Measurements from ENCODE around the gene PDZD2.

DNA sequence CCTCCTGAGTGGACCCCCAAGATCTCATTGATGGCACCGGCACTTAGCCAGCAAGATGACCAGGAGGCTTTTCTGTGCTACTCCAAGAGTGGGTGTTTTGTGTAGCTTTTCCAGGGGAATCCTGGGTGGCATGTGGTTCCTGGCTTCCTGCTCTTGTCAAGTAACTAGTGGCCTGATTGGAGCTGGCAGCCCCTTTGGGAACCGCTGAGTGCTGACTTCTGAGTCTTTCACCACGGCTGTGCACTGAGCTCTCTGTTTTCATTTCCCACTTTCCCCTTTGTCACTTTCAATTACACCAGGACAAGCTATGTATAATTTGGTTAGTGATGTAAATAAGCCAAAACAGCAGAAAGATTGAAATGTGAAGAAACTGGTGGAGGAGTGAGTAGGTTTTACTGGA is 279.8 kb downstream of the PDZD2 start:
- no peak for TF ChIP-seq POLR2A (IDR thresholded peaks at IDR 0.05)
- TF ChIP-seq, protein P1, sequence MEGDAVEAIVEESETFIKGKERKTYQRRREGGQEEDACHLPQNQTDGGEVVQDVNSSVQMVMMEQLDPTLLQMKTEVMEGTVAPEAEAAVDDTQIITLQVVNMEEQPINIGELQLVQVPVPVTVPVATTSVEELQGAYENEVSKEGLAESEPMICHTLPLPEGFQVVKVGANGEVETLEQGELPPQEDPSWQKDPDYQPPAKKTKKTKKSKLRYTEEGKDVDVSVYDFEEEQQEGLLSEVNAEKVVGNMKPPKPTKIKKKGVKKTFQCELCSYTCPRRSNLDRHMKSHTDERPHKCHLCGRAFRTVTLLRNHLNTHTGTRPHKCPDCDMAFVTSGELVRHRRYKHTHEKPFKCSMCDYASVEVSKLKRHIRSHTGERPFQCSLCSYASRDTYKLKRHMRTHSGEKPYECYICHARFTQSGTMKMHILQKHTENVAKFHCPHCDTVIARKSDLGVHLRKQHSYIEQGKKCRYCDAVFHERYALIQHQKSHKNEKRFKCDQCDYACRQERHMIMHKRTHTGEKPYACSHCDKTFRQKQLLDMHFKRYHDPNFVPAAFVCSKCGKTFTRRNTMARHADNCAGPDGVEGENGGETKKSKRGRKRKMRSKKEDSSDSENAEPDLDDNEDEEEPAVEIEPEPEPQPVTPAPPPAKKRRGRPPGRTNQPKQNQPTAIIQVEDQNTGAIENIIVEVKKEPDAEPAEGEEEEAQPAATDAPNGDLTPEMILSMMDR (IDR thresholded peaks at IDR 0.05): no peak
- no peak for TF ChIP-seq EP300 (IDR thresholded peaks at IDR 0.05)
- no peak for TF ChIP-seq POLR2AphosphoS5 (IDR thresholded peaks at IDR 0.05)

All from suprapubic skin (tissue), 4 donors.